Thymus (tissue), 11 donors: ENCODE measurements around the gene PPA1. TPM values are rescaled to one million over a fixed set of nuclear protein-coding genes. Genes with fewer than 3 reads are reported as not detected.
"Not testable (repeated sequence)": the region's sequence is repeated elsewhere in the genome, so short reads cannot be mapped to it uniquely, and the experiment has no call there.

ENCODE experiments used
- DNase-seq, 9 donors: peaks; one replicate each; pipeline ENCODE4 v3.0.0-alpha.2; 2013; ENCODE audit warnings: low spot score in 9 of 9, low read depth in 6 of 9, missing footprints in 1 of 9
- H3K27ac ChIP-seq, 2 donors: one replicate each; pipeline ENCODE4 v1.5.1; 2013; ENCODE audit warnings: control low read depth in 1 of 2, low read depth in 1 of 2, low read length in 1 of 2, mild to moderate bottlenecking in 1 of 2, moderate library complexity in 1 of 2
- H3K27me3 ChIP-seq, 2 donors: one replicate each; pipeline ENCODE4 v1.5.1; 2013; ENCODE audit warnings: low read length in 1 of 2; ENCODE audit not compliant: control insufficient read depth in 2 of 2, insufficient read depth in 1 of 2
- H3K36me3 ChIP-seq, 2 donors: one replicate each; pipeline ENCODE4 v1.5.1; 2013; ENCODE audit warnings: low read length in 1 of 2, mild to moderate bottlenecking in 1 of 2, moderate library complexity in 1 of 2; ENCODE audit not compliant: control insufficient read depth in 2 of 2, insufficient read depth in 2 of 2
- H3K4me1 ChIP-seq, 2 donors: one replicate each; pipeline ENCODE4 v1.5.1; 2013; ENCODE audit warnings: low read length in 2 of 2; ENCODE audit not compliant: control insufficient read depth in 2 of 2, insufficient read depth in 2 of 2
- H3K4me3 ChIP-seq, 2 donors: one replicate each; pipeline ENCODE4 v1.5.1; 2013; ENCODE audit warnings: low read length in 2 of 2, control low read depth in 1 of 2, mild to moderate bottlenecking in 1 of 2
- H3K9me3 ChIP-seq, 2 donors: one replicate each; pipeline ENCODE4 v1.5.1; 2013; ENCODE audit warnings: low read length in 1 of 2, mild to moderate bottlenecking in 1 of 2; ENCODE audit not compliant: control insufficient read depth in 2 of 2, insufficient read depth in 1 of 2
- WGBS: extraction: QIAGEN DNeasy Blood & Tissue Kit; methylation state at CpG from one replicate; pipeline ENCODE4 v1.1.7; 2013; 5-methylcytosine and 5-hydroxymethylcytosine counted together
- polyA plus RNA-seq: library from polyadenylated mRNA; stranded (reverse); fragments of 200-250 nt; gene quantifications from one replicate; pipeline ENCODE4 v1.2.3, GENCODE V29; 2013
- total RNA-seq: library from RNA; stranded (reverse); fragments of 120-200 nt; gene quantifications from one replicate; pipeline ENCODE4 v1.2.4, GENCODE V29; 2013
- donor health status: healthy.

Gene PPA1
- total and polyA plus RNA-seq, 2 donors: 150 to 199 TPM

DNA sequence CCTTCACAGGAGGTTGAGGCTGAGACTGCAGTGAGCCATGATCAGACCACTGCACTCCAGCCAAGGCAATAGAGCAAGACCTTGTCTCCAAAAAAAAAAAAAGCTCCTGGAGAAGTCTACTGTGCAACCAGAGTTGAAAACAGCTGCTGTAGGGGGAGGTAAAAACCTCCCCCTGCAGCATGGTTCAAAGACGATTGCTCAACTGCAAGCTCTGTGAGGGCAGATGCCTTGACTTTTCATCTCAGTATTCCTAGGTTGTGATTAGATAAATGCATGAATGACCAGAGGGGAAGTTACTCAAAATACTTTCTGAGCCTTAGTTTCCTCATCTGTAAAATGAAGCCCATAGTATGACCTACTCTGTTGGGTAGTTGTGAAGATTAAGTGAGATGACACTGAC lies 25.0 kb upstream of the PPA1 start:
- DNase-seq: no peak
- H3K4me1 ChIP-seq: peaks cover 6 to 10% of the 10 kb centered on the region in 2 donors
- 96% methylated on average over 1 of the region's 1 CpG for WGBS
- no peak overlapping the region for H3K27ac ChIP-seq
- no peaks in the 10 kb centered on the region for H3K36me3 ChIP-seq
- H3K9me3 ChIP-seq: no peaks in the 10 kb centered on the region
- H3K4me3 ChIP-seq: no peak overlapping the region
- H3K27me3 ChIP-seq: peaks cover 27 to 62% of the 10 kb centered on the region in 2 donors

DNA sequence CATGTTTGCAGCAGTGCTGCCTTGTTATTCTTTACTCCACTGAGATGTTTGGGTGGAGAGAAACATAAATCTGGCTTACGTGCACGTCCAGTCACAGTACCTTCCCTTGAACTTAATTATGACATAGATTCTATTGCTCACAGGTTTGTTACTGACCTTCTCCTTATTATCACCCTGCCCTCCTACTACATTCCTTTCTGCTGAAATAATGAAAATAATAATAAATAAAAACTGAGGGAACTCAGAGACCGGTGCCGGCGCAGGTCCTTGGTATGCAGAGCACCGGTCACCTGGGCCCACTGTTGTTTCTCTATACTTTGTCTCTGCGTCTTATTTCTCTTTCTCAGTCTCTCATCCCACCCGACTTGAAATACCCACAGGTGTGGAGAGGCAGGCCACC lies 24.6 kb upstream of the PPA1 start:
- H3K27me3 ChIP-seq: peaks cover 27 to 65% of the 10 kb centered on the region in 2 donors
- H3K9me3 ChIP-seq, H3K27ac ChIP-seq, H3K36me3 ChIP-seq, DNase-seq, H3K4me1 ChIP-seq, H3K4me3 ChIP-seq: not testable (repeated sequence)
- 94% methylated on average over 8 of the region's 8 CpGs for WGBS

DNA sequence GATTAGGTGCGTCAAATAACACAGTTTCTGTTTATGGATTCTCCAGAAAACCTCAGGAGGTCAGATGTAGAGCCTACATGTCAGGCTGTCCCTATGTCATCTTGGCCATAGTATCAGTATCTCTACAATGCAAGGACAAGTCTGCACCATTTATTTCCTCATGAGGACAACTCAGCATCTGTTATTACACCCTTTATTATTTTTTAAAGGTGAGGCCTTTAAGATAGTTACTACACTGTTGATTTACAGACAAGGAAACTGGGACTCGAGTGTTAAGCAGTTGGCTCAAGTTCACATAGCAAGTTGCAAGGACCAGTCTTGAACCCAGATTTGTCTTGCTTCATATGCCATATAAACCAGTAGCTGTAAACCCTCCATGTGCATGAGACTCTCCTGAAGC lies 23.2 kb upstream of the PPA1 start:
- 76% methylated on average over 2 of the region's 2 CpGs for WGBS
- Histone ChIP-seq H3K27me3 (peaks cover 27 to 70% of the 10 kb centered on the region in 2 donors), H3K4me1 (peaks cover 6 to 10% of the 10 kb centered on the region in 2 donors)

DNA sequence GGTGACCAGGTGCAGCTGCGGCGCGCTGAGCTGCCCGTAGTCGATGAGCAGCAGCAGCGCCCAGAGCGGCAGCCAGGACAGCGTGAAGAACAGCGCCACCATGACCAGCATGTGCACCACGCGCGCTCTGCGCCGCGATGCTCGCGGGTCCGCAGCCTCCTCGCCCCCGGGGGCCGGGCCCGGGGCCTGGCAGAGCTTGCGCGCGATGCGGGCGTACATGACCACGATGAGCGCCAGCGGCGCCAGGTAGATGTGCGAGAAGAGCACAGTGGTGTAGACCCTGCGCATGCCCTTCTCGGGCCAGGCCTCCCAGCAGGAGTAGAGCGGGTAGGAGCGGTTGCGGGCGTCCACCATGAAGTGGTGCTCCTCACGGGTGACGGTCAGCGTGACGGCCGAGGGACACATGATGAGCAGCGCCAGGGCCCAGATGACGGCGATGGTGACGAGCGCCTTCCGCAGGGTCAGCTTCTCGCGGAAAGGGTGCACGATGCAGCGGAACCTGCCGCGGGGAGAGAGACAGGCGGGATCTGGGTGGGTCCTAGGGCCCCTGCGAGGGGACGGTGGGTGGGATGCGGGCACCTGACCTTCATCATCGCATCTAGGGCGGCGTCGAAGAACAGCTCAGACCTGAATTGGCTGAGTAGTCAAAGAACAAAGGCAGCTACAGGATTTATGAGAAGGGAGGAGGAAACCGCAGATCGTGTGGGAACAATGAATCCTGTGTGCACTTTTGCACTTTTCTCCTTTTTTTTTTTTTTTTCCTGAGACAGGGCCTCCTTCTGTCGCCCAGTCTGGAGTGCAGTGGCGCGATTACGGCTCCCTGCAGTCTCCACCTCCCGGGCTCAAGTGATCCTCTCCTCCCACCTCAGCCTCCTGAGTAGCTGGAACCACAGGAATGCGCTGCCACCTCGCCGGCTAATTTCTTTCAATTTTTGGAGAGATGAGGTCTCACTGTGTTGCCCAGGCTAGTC lies 22.4 kb upstream of the PPA1 start:
- Histone ChIP-seq H3K27me3 (peaks cover 27 to 75% of the 10 kb centered on the region in 2 donors), H3K4me3 (peak overlapping the region in 1 of 2 donors; percentile 18), H3K36me3 (no peaks in the 10 kb centered on the region), H3K4me1 (peaks cover 6 to 10% of the 10 kb centered on the region in 2 donors), H3K9me3 (peaks cover 0 to 5% of the 10 kb centered on the region in 2 donors), H3K27ac (no peak overlapping the region)
- peak in 2 of 9 donors; percentile 23 to 38 for DNase-seq
- 6% methylated on average over 73 of the region's 73 CpGs for WGBS

More for the DNA sequence above, 23.2 kb upstream of the PPA1 start:
- Histone ChIP-seq H3K27ac (no peak overlapping the region), H3K9me3 (peaks cover 0 to 3% of the 10 kb centered on the region in 2 donors), H3K4me3 (no peak overlapping the region), H3K36me3 (no peaks in the 10 kb centered on the region)
- no peak for DNase-seq

DNA sequence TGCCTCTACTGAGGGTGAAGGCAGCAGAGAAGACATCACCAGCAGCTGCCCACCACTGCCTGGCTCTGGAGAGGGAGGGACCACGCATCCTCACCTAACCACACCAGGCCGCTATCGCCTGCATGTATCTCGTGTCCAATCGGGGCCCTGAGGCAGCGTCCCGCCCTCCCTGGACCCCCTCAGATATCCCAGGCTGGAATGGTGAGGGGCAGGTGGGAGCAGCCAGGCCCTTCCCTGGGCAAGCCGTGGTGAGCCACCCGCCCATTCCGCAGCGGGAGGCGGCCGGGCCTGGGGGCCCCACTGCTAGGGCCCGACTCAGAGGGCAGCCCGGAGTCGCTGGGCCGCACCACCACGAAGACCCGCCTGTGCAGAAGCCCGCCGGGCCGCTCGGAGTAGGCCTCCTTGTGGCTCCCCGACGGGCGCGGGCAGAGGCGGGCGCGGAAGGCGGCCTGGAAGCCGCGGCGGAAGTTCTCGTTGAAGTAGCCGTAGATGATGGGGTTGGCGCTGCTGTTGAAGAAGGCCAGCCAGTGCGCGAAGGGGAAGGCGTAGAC lies 21.6 kb upstream of the PPA1 start:
- H3K4me3 ChIP-seq: peak overlapping the region in 1 of 2 donors; percentile 18
- no peak for DNase-seq
- H3K9me3 ChIP-seq: peaks cover 0 to 5% of the 10 kb centered on the region in 2 donors
- no peaks in the 10 kb centered on the region for H3K36me3 ChIP-seq
- H3K4me1 ChIP-seq: peaks cover 6 to 10% of the 10 kb centered on the region in 2 donors
- no peak overlapping the region for H3K27ac ChIP-seq
- H3K27me3 ChIP-seq: peaks cover 27 to 68% of the 10 kb centered on the region in 2 donors
- 40% methylated on average over 40 of the region's 40 CpGs for WGBS

DNA sequence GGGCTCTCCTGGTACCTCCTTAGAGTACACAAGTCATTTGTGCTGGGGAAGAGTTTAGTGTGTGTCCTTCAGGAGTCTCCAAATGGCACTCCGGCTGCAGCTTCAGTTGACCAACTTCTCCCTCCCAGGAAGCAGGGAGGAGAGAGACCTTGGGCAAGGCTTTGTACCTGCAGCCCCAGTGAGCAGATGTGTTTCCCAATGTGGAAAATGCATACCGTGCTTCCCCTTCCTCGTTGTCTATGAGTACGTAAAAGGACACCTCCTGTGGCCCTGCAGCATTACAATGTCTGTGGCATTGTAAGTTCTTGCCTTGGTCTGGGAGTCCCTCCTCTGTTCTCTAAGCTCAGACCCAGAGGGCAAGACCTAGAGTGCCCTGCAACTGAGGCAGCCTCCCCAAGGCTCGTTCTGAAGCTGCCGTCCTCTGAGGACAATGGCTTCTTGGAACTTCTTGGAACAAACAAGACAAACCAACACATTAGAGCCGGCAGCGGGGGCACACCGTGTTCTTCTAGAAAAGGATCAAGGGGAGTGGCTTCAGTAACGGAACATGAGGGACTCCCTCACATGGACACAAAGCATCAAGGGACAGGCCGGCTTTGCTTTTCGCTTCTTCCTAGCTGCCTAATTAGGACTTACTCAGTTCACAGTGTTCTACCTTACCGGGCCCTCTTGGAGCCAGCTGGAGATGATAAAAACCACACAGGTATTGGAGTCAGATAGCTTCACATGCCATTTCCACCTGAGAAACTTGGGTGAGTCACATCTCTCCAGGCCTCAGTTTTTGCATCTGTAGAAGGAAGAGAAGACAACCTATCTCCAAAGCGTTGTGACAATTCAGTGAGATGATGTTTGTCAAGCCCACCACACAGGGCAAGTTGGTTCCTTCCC lies 20.9 kb upstream of the PPA1 start:
- WGBS: 90% methylated on average over 14 of the region's 14 CpGs
- Histone ChIP-seq H3K9me3 (peaks cover 0 to 5% of the 10 kb centered on the region in 2 donors), H3K4me3 (no peak overlapping the region), H3K4me1 (peaks cover 6 to 10% of the 10 kb centered on the region in 2 donors), H3K27ac (no peak overlapping the region), H3K27me3 (peaks cover 27 to 66% of the 10 kb centered on the region in 2 donors), H3K36me3 (no peaks in the 10 kb centered on the region)
- DNase-seq: no peak

DNA sequence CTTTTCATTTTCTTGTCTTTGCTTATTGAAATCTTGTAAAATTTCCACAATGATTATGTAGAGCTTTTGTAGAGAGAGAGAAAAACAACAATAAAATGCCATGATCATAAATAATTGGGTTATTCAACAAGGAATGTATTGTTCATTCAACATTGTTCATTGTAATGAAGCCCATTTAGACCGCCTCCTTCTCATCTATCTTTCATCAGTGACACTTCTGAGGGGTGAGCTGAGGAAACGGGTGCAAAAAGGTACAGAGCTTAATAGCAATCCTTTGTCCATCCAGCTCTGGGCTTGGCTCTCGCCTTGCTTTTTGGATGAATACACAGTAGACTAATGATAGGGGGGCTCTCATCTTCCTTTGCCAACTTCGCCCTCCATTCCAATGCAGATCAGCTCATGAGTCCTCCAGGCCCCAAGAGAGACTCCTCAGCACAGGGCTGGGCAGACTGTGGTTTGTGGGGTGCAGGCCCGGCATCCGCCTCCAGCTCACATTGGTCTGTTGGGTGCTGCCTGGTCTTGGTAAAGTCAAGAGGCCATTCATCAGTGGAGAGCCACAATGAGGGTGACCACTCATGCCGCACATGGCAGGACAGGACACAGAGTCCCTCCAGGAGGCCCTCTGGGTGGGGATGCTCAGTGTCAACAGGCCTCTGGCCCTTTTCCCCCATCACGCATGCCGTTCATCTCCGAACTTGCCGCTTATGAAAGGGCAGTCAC lies 17.9 kb upstream of the PPA1 start:
- Histone ChIP-seq H3K27me3 (peaks cover 24 to 59% of the 10 kb centered on the region in 2 donors), H3K27ac (no peak overlapping the region), H3K9me3 (peaks cover 0 to 5% of the 10 kb centered on the region in 2 donors), H3K36me3 (no peaks in the 10 kb centered on the region), H3K4me3 (no peak overlapping the region), H3K4me1 (peaks cover 6 to 10% of the 10 kb centered on the region in 2 donors)
- 98% methylated on average over 11 of the region's 11 CpGs for WGBS
- DNase-seq: no peak

DNA sequence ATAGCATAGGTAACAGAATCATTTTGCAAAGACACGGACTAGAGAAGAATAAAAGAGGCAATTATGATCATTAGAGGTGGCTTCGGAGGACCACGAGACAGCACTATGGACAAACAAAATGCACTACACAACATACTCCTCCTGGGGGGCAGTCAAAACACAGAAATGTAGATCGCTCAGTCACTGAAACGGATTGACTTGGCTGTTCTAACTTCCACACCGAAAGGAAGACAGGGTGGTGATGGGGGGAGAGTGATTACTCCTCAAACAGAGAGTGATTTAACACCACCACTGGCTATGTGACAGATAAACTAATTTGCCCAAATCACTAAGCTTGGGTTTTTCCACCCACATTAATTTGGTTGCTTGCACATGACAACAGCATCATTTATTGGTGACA lies 14.1 kb upstream of the PPA1 start:
- DNase-seq: no peak
- Histone ChIP-seq H3K4me1 (no peaks in the 10 kb centered on the region), H3K9me3 (peaks cover 0 to 5% of the 10 kb centered on the region in 2 donors), H3K27me3 (peaks cover 2 to 36% of the 10 kb centered on the region in 2 donors), H3K4me3 (no peak overlapping the region), H3K36me3 (no peaks in the 10 kb centered on the region), H3K27ac (no peak overlapping the region)
- 84% methylated on average over 6 of the region's 6 CpGs for WGBS
